IMR-90 (cell line): Measurements from ENCODE around the gene SCARF2. TPM values are rescaled to one million over a fixed set of nuclear protein-coding genes. Genes with fewer than 3 reads are reported as not detected.

Experiments
- ATAC-seq: fragments of 200-7000 bp; cut with Tn5 transposase; 2 replicates; pipeline ENCODE4 v1.9.1; 2020; ENCODE audit warnings: low read depth, mild to moderate bottlenecking, moderate library complexity
- BruUV-seq: library from RNA; stranded (reverse); fragments of 400-500 nt; replicated peaks from 2 replicates; lab custom pipeline; 2021; lab: Mats Ljungman, UMichigan
- CTCF ChIA-PET: fragments of 300-600 bp; formaldehyde crosslinking; extraction: SDS; loops from one replicate; lab custom pipeline; 2021; ENCODE audit warnings: antibody characterized with exemption; lab: Yijun Ruan, JAX
- POLR2A ChIA-PET: fragments of 300-600 bp; sonication (Branson Sonifier 250); formaldehyde crosslinking; loops from one replicate; lab custom pipeline; 2022; ENCODE audit warnings: antibody characterized with exemption; ENCODE audit not compliant: unreplicated experiment; lab: Charles Lee
- DNase-seq: peaks from one replicate; pipeline ENCODE4 v3.0.0; 2013
- H2AFZ ChIP-seq: replicated peaks from 2 replicates; pipeline ENCODE3; 2013; ENCODE audit warnings: low read length, mild to moderate bottlenecking; ENCODE audit not compliant: poor library complexity
- H2AK5ac ChIP-seq: 2 replicates; pipeline ENCODE4 v1.6.1; 2013; ENCODE audit warnings: low read depth, low read length, inconsistent platforms
- H2AK9ac ChIP-seq: replicated peaks from 2 replicates; pipeline ENCODE3; 2013; ENCODE audit warnings: mild to moderate bottlenecking, low read depth, low read length, moderate library complexity; ENCODE audit not compliant: poor library complexity
- H2BK120ac ChIP-seq: 2 replicates; pipeline ENCODE4 v1.6.1; 2013; ENCODE audit warnings: low read depth, low read length, inconsistent platforms
- H2BK15ac ChIP-seq: 3 replicates; pipeline ENCODE4 v1.6.1; 2013; ENCODE audit warnings: low read depth, low read length, inconsistent platforms
- H2BK20ac ChIP-seq: 2 replicates; pipeline ENCODE4 v1.6.1; 2013; ENCODE audit warnings: low read depth, mild to moderate bottlenecking, inconsistent platforms, low read length, moderate library complexity
- H2BK5ac ChIP-seq: 2 replicates; pipeline ENCODE4 v1.6.1; 2013; ENCODE audit warnings: mild to moderate bottlenecking, low read depth, low read length, inconsistent platforms; ENCODE audit not compliant: poor library complexity, severe bottlenecking
- H3K14ac ChIP-seq: replicated peaks from 2 replicates; pipeline ENCODE4 v1.6.1; 2013; ENCODE audit warnings: low read depth, low read length, inconsistent platforms
- H3K18ac ChIP-seq: 2 replicates; pipeline ENCODE4 v1.6.1; 2013; ENCODE audit warnings: low read depth, low read length, control low read depth
- H3K23ac ChIP-seq: 2 replicates; pipeline ENCODE4 v1.6.1; 2013; ENCODE audit warnings: low read depth, low read length, inconsistent platforms
- H3K27ac ChIP-seq: 2 replicates; pipeline ENCODE4 v1.5.1; 2013; ENCODE audit warnings: mild to moderate bottlenecking, control low read depth, low read length; ENCODE audit not compliant: insufficient read depth
- H3K27me3 ChIP-seq: 2 replicates; pipeline ENCODE4 v1.6.1; 2013; ENCODE audit warnings: low read length; ENCODE audit not compliant: control insufficient read depth, insufficient read depth
- H3K36me3 ChIP-seq: 2 replicates; pipeline ENCODE4 v1.6.1; 2013; ENCODE audit warnings: low read length, mixed read lengths; ENCODE audit not compliant: control insufficient read depth, insufficient read depth
- H3K4ac ChIP-seq: 2 replicates; pipeline ENCODE4 v1.6.1; 2013; ENCODE audit warnings: low read depth, low read length, inconsistent platforms
- H3K4me1 ChIP-seq: 2 replicates; pipeline ENCODE4 v1.6.1; 2013; ENCODE audit warnings: low read length, mixed read lengths; ENCODE audit not compliant: control insufficient read depth, insufficient read depth
- H3K4me2 ChIP-seq: 2 replicates; pipeline ENCODE4 v1.6.1; 2013; ENCODE audit warnings: low read depth, mild to moderate bottlenecking, control low read depth, low read length, moderate library complexity
- H3K4me3 ChIP-seq: 2 replicates; pipeline ENCODE4 v1.5.1; 2013; ENCODE audit warnings: low read depth, mild to moderate bottlenecking, control low read depth, low read length, moderate library complexity; ENCODE audit not compliant: insufficient read depth
- H3K56ac ChIP-seq: 2 replicates; pipeline ENCODE4 v1.6.1; 2013; ENCODE audit warnings: low read length, inconsistent platforms; ENCODE audit not compliant: insufficient read depth; ENCODE audit errors: extremely low read depth
- H3K79me1 ChIP-seq, 2 experiments: 2 replicates each; pipeline ENCODE4 v1.6.1; 2013; ENCODE audit warnings: low read length in 2 of 2, inconsistent platforms in 1 of 2, low read depth in 1 of 2
- H3K9ac ChIP-seq: 2 replicates; pipeline ENCODE4 v1.6.1; 2013; ENCODE audit warnings: low read depth, low read length, control low read depth
- H3K9me1 ChIP-seq: 2 replicates; pipeline ENCODE4 v1.6.1; 2013; ENCODE audit warnings: low read length, inconsistent platforms; ENCODE audit not compliant: insufficient read depth
- H3K9me3 ChIP-seq: 2 replicates; pipeline ENCODE4 v1.6.1; 2013; ENCODE audit warnings: low read length; ENCODE audit not compliant: control insufficient read depth, insufficient read depth
- H4K20me1 ChIP-seq: 2 replicates; pipeline ENCODE4 v1.6.1; 2013; ENCODE audit warnings: low read length, inconsistent platforms; ENCODE audit not compliant: insufficient read depth
- H4K5ac ChIP-seq: 2 replicates; pipeline ENCODE4 v1.6.1; 2013; ENCODE audit warnings: mild to moderate bottlenecking, low read depth, low read length, control low read depth
- H4K8ac ChIP-seq, 2 experiments: 2 replicates each; pipeline ENCODE4 v1.6.1; 2013; ENCODE audit warnings: low read depth in 2 of 2, low read length in 2 of 2, control low read depth in 1 of 2, inconsistent platforms in 1 of 2
- H4K91ac ChIP-seq: 2 replicates; pipeline ENCODE4 v1.6.1; 2013; ENCODE audit warnings: low read depth, low read length, inconsistent platforms; ENCODE audit not compliant: insufficient read depth
- BHLHE40 ChIP-seq: fragments of 150-350 bp; IDR thresholded peaks from 2 replicates; pipeline ENCODE4 v1.6.1; 2016; ENCODE audit warnings: mild to moderate bottlenecking, low read depth, low read length
- CHD1 ChIP-seq: IDR thresholded peaks from 2 replicates; pipeline ENCODE4 v1.6.1; 2012; ENCODE audit warnings: low read depth, low read length, improper control_type of control experiment
- ELK1 ChIP-seq: fragments of 150-350 bp; IDR thresholded peaks from 2 replicates; pipeline ENCODE4 v1.6.1; 2016; ENCODE audit warnings: low read depth, mild to moderate bottlenecking, low read length, moderate library complexity, borderline replicate concordance
- MAFK ChIP-seq: IDR thresholded peaks from 2 replicates; pipeline ENCODE4 v1.6.1; 2012; ENCODE audit warnings: low read depth, low read length, improper control_type of control experiment
- NFE2L2 ChIP-seq: fragments of 150-350 bp; IDR thresholded peaks from 2 replicates; pipeline ENCODE4 v1.6.1; 2016; ENCODE audit warnings: low read depth, mild to moderate bottlenecking, low read length
- RFX5 ChIP-seq: IDR thresholded peaks from 2 replicates; pipeline ENCODE4 v1.8.0; 2012; ENCODE audit warnings: low read depth, mild to moderate bottlenecking, low read length, moderate library complexity
- SMC3 ChIP-seq: fragments of 150-350 bp; IDR thresholded peaks from 2 replicates; pipeline ENCODE4 v1.6.1; 2016; ENCODE audit warnings: low read depth, mild to moderate bottlenecking, antibody characterized with exemption, low read length, moderate library complexity
- USF2 ChIP-seq: fragments of 150-350 bp; IDR thresholded peaks from 2 replicates; pipeline ENCODE4 v1.6.1; 2017; ENCODE audit warnings: mild to moderate bottlenecking, antibody characterized with exemption, low read length, low read depth
- WGBS, 2 experiments: methylation state at CpG; one replicate each; pipeline versions ENCODE4 v1.1.5 to v1.1.7; 2013; ENCODE audit warnings: missing lambda C conversion rate in 2 of 2; ENCODE audit not compliant: insufficient read length in 1 of 2; ENCODE audit errors: extremely low coverage in 2 of 2; 5-methylcytosine and 5-hydroxymethylcytosine counted together
- dilution Hi-C: fragments of 300-500 bp; cut with HindIII; formaldehyde crosslinking; loops from one replicate; pipeline ENCODE4 v1.14.3; 2018; ENCODE audit warnings: low sequenced_read_pairs; ENCODE audit not compliant: unreplicated experiment
- in situ Hi-C: fragments of 300-500 bp; cut with MboI; formaldehyde crosslinking; loops from 3 replicates; pipeline ENCODE4 v1.14.3; 2019; ENCODE audit warnings: low sequenced_read_pairs, inconsistent platforms, mixed read lengths
- intact Hi-C: fragments of 100-400 bp; cut with micrococcal nuclease; formaldehyde crosslinking; loops from 2 replicates; pipeline ENCODE4 v1.10.0; 2022
- polyA plus RNA-seq, 3 experiments: library from polyadenylated mRNA; depleted of rRNA; stranded (reverse); fragments of >200 nt; gene quantifications; 2 replicates each; pipeline ENCODE4 v1.2.3, GENCODE V29; 2012; ENCODE audit warnings: low replicate concordance in 1 of 3
- total RNA-seq: library from RNA; depleted of rRNA; stranded (reverse); fragments of >200 nt; gene quantifications from 2 replicates; pipeline ENCODE4 v1.2.3, GENCODE V29; 2012

The SCARF2 gene
- total and polyA plus RNA-seq, 2 of the 4 experiments (the other 2 are of a cell fraction): 3.4 to 37.0 TPM

GRCh38 chr22:20389288-20389687 lies 48.3 kb downstream of the SCARF2 start:
- Histone ChIP-seq H2AK5ac (no peak overlapping the region), H2AFZ (no peak overlapping the region), H4K91ac (no peak overlapping the region), H2BK20ac (no peak overlapping the region), H3K14ac (no peak overlapping the region), H4K8ac (no peak overlapping the region), H4K20me1 (no peaks in the 10 kb centered on the region), H3K36me3 (no peaks in the 10 kb centered on the region), H3K4me1 (peaks cover 4% of the 10 kb centered on the region; the same call in 1 of the 2 replicates), H3K9me1 (peaks cover 9% of the 10 kb centered on the region), H4K5ac (no peak overlapping the region), H2AK9ac (no peak overlapping the region), H2BK5ac (no peak overlapping the region), H3K23ac (no peak overlapping the region), H3K9me3 (peaks cover 5% of the 10 kb centered on the region), H3K9ac (no peak overlapping the region), H3K4ac (no peak overlapping the region), H3K4me3 (no peak overlapping the region), H2BK120ac (no peak overlapping the region), H3K27me3 (peaks cover 2% of the 10 kb centered on the region; the same call in 1 of the 2 replicates), H2BK15ac (no peak overlapping the region), H3K27ac (no peak overlapping the region), H3K4me2 (no peak overlapping the region), H3K56ac (no peak overlapping the region), H3K79me1 (peaks cover 0 to 4% of the 10 kb centered on the region in 2 experiments; a peak in 2 of 4 replicates), H3K18ac (no peak overlapping the region)
- intact Hi-C loops (no loop called here), dilution Hi-C loops (no loop called here), in situ Hi-C loops (no loop called here)
- DNase-seq (no peak), ATAC-seq (no peak)
- no CpG with 5 or more reads among the region's 6 CpGs for whole genome bisulfite sequencing, 2 experiments
- BruUV-seq: no TSS peak
- CTCF ChIA-PET: no interaction called here
- POLR2A ChIA-PET: no interaction called here
- no peak for TF ChIP-seq MAFK
- TF ChIP-seq RFX5: no peak
- no peak for TF ChIP-seq BHLHE40
- no peak for TF ChIP-seq SMC3
- TF ChIP-seq NFE2L2: no peak
- no peak for TF ChIP-seq CHD1
- no peak for TF ChIP-seq ELK1
- no peak for TF ChIP-seq USF2
